ENCODE results near the gene KIF20B. TPM values are rescaled to one million over a fixed set of nuclear protein-coding genes. Genes with fewer than 3 reads are reported as not detected.
"Not testable (repeated sequence)": the region's sequence is repeated elsewhere in the genome, so short reads cannot be mapped to it uniquely, and the experiment has no call there.

KIF20B gene
- total and polyA plus RNA-seq, 12 donors: 0.54 to 8.2 (median 2.7) TPM

DNA sequence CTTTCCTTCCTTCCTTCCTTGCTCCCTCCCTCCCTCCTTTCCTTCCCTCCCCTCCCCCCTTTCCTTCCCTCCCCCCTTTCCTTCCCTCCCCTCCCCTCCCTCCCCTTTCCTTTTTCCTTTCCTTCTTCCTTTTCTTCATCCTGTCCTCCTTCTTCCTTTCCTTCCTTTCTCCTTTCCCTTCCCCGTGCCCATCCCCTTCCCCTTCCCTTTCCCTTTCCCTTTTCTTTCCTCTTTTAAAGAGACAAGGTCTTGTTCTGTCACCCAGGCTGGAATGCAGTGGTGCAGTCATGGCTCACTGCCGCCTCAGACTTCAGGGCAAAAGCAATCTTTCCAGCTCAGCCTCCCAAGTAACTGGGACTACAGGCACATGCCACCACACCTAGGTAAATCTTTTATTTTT, 54.0 kb downstream of the KIF20B start:
- Histone ChIP-seq H3K27me3 (no peaks in the 10 kb centered on the region), H3K27ac (no peak overlapping the region), H3K4me3 (no peak overlapping the region), H3K9me3 (replicated peaks in 1 of 3) (no peaks in the 10 kb centered on the region), H3K4me1 (replicated peaks in 1 of 2) (no peaks in the 10 kb centered on the region), H3K36me3 (replicated peaks in 1 of 2) (no peaks in the 10 kb centered on the region)
- WGBS, 4 donors: 80 to 93% (median 87%) methylated on average over 2 of the region's 2 CpGs
- no peak for TF ChIP-seq POLR2A (IDR thresholded peaks at IDR 0.05)
- TF ChIP-seq, protein P1, sequence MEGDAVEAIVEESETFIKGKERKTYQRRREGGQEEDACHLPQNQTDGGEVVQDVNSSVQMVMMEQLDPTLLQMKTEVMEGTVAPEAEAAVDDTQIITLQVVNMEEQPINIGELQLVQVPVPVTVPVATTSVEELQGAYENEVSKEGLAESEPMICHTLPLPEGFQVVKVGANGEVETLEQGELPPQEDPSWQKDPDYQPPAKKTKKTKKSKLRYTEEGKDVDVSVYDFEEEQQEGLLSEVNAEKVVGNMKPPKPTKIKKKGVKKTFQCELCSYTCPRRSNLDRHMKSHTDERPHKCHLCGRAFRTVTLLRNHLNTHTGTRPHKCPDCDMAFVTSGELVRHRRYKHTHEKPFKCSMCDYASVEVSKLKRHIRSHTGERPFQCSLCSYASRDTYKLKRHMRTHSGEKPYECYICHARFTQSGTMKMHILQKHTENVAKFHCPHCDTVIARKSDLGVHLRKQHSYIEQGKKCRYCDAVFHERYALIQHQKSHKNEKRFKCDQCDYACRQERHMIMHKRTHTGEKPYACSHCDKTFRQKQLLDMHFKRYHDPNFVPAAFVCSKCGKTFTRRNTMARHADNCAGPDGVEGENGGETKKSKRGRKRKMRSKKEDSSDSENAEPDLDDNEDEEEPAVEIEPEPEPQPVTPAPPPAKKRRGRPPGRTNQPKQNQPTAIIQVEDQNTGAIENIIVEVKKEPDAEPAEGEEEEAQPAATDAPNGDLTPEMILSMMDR (IDR thresholded peaks at IDR 0.05): no peak
- DNase-seq: no peak
- intact Hi-C loops (cut with DNase I): no loop called here

DNA sequence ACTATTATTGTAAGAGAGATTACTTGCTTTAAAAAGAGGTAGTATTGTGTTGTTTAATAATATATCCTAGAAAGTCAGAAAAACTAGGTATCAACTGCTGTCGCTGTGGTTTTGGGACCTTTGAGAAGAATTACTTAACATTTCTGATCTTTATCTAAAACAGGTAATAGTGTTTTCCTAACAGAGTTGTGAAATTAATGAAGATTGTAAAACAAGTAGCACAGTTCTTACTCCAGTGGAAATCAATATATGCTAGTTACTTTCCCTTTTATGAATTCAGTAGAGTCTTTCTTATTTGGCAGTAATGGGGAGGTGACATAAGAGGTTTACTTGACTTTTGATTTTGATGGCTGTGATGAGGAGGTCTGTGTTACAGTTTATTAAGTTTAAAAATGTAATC, 58.1 kb downstream of the KIF20B start:
- no peak for TF ChIP-seq POLR2A (IDR thresholded peaks at IDR 0.05)
- TF ChIP-seq, protein P1 (IDR thresholded peaks at IDR 0.05): no peak
- 81 to 92% (median 87%) methylated on average over 1 of the region's 1 CpG for WGBS, 4 donors
- H3K4me1 ChIP-seq (replicated peaks in 1 of 2): no peaks in the 10 kb centered on the region
- H3K9me3 ChIP-seq (replicated peaks in 1 of 3): no peaks in the 10 kb centered on the region
- DNase-seq: no peak
- no peak overlapping the region for H3K27ac ChIP-seq
- no peak overlapping the region for H3K4me3 ChIP-seq
- no peaks in the 10 kb centered on the region for H3K27me3 ChIP-seq
- no peaks in the 10 kb centered on the region for H3K36me3 ChIP-seq (replicated peaks in 1 of 2)
- intact Hi-C loops (cut with DNase I): no loop called here

DNA sequence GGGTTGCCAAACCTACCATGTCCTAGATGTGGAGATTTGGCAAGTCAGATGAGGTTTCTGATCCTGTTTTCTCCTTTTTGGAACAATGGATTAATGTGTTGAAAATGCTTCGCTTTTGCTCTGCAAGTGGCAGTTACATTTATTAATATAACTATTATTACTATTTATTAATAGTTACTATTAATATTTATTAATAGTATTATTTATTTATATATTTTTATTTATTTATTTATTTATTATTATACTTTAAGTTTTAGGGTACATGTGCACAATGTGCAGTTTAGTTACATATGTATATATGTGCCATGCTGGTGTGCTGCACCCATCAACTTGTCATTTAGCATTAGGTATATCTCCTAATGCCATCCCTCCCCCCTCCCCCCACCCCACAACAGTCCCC, 62.3 kb downstream of the KIF20B start:
- H3K36me3 ChIP-seq (replicated peaks in 1 of 2); intact Hi-C loops (cut with DNase I); H3K4me3 ChIP-seq; H3K27ac ChIP-seq; H3K4me1 ChIP-seq (replicated peaks in 1 of 2); H3K9me3 ChIP-seq (replicated peaks in 1 of 3); DNase-seq; H3K27me3 ChIP-seq: not testable (repeated sequence)
- WGBS, 4 donors: 99 to 100% (median 100%) methylated on average over 1 of the region's 1 CpG

DNA sequence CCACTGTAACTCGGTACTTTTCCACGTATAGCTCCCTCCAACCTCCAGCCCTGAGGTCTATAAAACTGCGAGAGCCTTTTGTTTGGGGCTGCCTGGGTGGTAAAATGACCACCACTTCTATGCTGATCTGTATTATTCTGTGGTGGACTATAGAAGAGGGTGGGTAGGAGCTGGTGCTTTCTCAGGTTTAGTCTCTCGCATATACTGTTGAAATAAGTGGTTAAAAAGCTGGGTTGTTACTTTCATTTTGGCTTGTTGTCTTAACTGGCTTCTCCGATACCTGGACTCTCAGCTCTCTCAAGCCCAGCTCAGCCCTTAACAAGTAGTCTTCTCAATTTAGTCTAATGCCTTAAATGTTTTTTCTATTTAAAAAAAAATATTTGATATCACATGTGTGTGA, 70.3 kb downstream of the KIF20B start:
- no peak for DNase-seq
- no peaks in the 10 kb centered on the region for H3K9me3 ChIP-seq (replicated peaks in 1 of 3)
- no peak overlapping the region for H3K27ac ChIP-seq
- intact Hi-C loops (cut with DNase I): no loop called here
- no peaks in the 10 kb centered on the region for H3K27me3 ChIP-seq
- H3K4me1 ChIP-seq (replicated peaks in 1 of 2): no peaks in the 10 kb centered on the region
- no peaks in the 10 kb centered on the region for H3K36me3 ChIP-seq (replicated peaks in 1 of 2)
- no peak overlapping the region for H3K4me3 ChIP-seq
- TF ChIP-seq, protein P1 (IDR thresholded peaks at IDR 0.05): no peak
- TF ChIP-seq POLR2A (IDR thresholded peaks at IDR 0.05): no peak
- WGBS, 4 donors: 88 to 97% (median 93%) methylated on average over 5 of the region's 5 CpGs

DNA sequence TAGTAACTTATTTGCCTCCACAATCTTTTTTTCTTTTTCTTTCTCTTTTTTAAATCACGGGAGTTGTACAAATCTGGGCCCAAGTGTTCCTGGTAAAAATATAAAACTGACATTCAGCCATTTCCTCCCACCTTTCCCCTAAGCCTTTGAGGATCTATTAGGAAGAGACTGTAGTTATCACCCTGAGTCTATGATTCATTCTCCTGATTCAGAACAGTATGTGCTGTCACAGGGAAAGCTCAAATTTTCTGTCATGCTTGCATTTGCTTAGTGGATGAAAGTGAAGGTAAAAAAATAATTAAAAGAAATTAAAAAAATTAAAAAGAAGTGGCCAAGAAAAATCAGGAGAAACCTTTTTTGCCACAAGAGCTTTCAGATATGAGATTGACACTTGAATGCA, 71.7 kb downstream of the KIF20B start:
- no peak for TF ChIP-seq POLR2A (IDR thresholded peaks at IDR 0.05)
- TF ChIP-seq, protein P1 (IDR thresholded peaks at IDR 0.05): no peak
- Histone ChIP-seq H3K4me1 (replicated peaks in 1 of 2) (no peaks in the 10 kb centered on the region), H3K27ac (no peak overlapping the region), H3K27me3 (no peaks in the 10 kb centered on the region), H3K4me3 (no peak overlapping the region), H3K36me3 (replicated peaks in 1 of 2) (no peaks in the 10 kb centered on the region), H3K9me3 (replicated peaks in 1 of 3) (no peaks in the 10 kb centered on the region)
- intact Hi-C loops (cut with DNase I): no loop called here
- DNase-seq: no peak
- WGBS, 4 donors: 38 to 94% (median 66%) methylated on average over 1 of the region's 1 CpG

All from adrenal gland (tissue), 12 donors.